Measurements from ENCODE around the gene ACER2.
"Not testable (repeated sequence)": the region's sequence is repeated elsewhere in the genome, so short reads cannot be mapped to it uniquely, and the experiment has no call there.

Gene ACER2

DNA sequence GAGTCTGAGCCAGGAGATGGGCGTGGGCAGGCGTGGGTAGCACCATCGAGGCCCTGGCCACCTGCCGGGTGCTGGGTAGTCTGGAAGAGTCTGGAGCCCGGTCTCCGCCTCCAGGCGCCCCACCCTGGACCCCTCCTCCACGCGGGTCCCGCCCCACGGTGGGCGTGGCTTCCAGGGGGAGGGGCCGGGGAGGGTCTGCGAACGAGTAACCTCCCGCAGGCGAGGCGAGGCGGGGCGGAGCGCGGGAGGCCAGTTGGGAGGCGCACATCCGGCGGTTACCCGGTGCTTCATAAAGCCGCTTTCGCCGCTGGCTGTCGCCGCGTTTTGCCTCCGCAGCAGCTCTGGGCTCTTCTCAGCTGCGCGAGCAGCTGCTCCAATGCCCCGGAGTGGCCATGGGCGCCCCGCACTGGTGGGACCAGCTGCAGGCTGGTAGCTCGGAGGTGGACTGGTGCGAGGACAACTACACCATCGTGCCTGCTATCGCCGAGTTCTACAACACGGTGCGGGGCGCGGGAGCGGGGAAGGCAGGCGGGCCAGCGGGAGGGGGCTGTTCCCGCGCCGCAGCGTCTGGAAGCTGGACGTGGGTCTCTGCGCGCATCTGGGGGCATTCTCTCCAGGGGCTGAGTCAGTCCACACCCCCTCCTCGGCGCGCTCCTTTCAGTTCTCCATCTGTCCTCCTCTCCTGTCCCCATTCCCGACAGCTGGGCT lies at the start of gene ACER2:
Gene ACER2 (plus strand): TSS at position 317 of the 708 bp plus-strand sequence. CDS start 76 bp downstream, at position 393.
- peak; percentile 94 to 97 for DNase-seq

DNA sequence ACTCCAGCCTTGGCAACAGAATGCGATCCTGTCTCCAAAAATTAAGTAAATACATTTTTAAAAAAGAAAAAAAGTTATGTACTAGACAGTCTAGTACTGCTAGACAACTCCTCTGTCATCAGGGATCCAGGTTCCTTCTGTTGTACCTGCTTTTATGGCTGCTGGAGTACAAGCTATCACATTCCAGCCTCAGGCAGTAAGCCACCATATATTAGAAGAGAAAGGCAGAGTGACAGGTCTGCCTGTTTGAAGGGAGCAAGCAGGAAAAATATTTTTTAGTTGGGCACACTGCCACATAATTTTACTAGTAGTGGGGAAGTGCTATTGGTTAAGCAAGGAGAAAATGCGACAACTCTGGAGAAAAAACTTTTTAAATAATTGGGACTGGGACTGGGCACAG lies 39.7 kb upstream of the ACER2 start:
- DNase-seq: no peak

DNA sequence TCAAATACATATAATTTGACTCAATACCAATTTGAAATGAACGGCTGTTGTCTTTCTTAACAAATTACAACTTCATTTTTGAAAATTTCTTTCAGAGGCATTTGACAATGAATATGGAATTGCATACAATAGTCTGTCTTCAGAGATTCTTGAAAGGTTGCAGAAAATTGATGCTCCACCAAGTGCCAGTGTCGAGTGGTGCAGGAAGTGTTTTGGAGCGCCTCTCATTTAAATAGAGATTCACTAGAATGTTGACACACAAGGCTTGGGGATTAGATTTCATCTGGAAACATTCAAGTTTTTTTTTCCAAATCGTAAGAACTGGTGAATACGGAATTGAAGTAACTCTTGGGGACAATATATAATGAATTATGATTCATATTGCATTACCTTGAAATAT lies 36.9 kb upstream of the ACER2 start:
- no peak for DNase-seq

DNA sequence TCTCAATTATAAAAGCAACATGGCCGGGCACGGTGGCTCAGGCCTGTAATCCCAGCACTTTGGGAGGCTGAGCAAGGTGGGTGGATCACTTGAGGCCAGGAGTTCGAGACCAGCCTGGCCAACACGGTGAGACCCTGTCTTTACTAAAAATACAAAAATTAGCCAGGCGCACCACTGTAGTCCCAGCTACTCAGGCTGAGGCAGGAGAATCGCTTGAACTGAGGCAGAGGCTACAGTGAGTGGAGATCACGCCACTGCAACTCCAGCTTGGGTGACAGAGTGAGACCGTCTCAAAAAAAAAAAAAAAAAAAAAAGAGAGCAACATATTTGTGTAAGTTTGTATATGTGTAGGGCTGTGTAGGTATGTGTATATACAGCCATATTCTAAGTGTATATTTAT lies 36.2 kb upstream of the ACER2 start:
- no peak for DNase-seq

DNA sequence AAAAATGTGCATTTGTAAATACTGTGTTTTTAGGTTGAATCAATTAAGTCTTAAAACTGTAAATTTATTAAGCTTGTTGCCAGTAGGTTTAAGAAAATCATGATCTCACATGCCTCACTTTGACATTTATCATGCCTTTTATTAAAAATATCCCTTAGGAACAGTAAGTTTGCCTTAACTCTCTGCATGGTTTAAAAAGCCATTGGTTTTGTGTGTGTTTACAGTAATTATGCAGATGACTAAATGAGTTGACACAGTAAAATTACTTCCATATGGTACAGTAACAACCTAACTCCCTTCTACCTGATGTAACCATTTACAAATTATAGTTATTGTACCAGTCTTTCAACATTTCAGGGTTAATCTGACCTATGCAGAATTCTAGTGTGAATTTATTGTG lies 35.3 kb upstream of the ACER2 start:
- DNase-seq: no peak

DNA sequence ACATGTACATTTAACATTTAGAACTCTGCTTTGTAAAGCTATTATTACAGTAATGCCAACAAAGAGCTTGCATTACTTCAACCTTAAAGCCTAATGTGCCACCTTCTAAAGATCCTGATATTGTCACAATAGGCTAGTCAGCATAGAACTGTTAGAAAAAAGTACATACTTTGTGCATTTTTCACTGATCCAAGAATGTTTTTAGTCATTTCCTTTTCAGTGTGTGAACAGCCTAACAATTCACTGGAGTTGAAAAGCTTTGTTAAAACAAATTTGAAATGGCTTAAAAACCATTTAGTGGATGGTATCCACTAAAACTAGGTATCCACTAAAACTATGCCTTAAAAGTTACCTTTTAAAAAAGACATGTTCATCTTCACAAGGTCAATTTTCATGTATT lies 33.3 kb upstream of the ACER2 start:
- DNase-seq: no peak

DNA sequence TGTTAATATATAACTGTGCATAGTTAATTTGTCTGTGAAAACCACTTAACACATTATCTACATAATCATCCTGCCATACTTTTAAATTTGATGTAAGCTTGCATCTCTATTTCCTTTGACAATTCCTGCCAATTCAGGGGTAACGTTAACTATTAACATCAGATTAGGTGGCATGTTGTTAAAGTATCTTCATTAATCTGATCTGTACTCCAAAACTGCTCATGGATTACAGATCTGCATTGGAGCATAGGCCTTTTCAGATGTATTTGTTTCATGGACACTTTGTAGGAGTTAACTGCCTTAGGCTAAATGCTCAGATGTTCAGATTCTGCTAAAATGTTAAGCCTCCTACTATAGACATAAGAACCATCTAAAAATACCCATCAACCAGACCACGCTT lies 31.9 kb upstream of the ACER2 start:
- no peak for DNase-seq

DNA sequence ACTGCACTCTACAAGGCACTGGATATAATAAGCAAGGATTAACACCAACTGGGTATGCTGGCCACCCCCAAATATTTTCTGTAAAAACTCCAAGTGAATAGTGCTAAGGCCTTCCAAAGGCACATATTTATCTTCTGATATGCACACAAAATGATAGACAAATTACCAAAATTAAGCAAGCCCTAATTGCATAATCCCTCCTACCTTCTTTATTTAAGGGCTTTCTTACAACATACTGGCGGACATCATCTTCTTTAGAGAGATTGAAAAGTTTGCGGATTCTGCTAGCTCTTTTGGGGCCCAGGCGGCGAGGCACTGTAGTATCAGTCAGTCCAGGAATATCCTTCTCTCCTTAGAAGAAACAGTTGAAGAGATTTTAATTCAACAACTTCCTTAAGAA lies 30.6 kb upstream of the ACER2 start:
- DNase-seq: no peak

DNA sequence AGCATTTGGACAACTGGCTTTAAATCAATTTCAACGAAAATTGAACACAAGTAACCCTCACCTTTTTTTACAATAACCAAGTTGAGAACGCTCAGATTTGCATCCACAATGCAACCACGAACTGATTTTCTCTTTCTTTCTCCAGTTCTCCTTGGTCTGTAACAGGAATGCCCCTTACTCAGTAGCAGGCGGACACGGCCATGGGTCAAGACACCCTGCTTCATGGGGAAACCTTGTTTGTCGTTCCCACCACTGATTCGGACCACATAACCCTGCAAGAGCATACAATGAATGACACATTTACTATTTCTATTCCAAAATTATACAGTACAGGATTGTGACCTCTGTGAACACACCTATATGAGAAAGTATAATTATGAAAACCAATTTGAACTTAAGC lies 30.2 kb upstream of the ACER2 start:
- DNase-seq: peak in 1 of 2 donors; percentile 25

DNA sequence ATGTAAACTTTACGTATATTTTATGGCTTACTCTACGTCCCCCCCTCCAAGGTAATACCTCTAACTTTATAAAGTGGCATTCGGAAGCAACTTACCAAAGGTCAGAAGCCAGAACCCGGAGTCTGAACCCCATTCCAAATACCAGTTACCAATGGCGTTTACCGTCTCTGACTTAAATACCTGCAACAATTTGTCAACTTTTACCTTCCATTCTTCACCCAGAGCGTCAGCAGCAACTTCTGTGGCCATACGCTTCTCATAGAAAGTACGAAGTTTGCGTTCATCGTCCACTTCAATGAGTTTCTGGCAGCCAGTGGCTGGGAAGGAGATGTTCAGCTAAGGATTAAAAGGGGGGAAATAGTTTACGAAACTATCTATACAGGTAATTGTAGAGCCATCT lies 29.5 kb upstream of the ACER2 start:
- DNase-seq: no peak

DNA sequence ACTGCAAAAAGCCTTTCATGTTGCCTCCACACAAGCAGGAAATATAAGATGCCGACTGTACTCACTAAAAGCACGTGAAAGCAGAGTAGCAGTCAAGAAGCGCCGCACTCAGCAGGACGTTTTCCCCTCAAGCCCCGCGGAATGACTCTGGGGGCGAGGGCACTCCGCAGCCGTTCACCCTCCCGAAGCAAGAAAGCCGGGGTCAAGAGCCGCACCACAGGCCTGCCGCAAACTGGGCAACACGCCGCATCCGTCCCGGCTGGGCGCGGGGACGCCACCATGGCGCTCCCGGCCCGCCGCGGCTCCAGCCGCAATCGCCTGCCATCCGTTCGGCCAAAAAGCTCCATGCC lies 29.1 kb upstream of the ACER2 start:
- no peak for DNase-seq

DNA sequence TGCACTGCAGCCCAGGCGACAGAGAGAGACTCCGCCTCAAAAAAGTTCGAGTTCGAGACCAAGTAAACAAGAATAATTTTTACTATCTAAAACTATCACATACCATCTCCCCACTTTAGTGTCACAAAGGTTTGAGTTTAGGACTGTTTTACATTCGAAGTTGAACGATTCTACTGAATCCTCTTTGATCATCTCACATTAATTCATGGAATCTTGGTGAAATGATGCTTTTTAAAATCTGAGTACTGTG lies 28.1 kb upstream of the ACER2 start:
- no peak for DNase-seq

DNA sequence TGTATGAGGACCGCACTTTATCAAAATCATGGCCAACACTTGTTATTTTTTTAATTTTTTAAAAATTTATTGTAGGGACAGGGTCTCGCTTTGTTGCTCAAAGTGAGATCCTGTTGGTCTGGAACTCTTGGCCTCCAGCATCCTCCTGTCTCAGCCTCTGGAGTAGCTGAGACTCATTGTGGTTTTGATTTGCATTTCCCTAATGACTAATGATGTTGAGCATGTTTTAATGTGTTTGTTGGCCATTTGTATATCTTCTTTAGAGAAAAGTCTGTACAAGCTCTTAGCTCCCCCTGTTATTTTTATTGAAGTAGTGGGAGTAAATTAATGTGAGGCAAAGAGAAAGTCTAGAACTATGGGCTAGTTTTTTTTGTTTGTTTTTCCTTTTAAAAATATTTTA lies 27.2 kb upstream of the ACER2 start:
- DNase-seq: no peak

DNA sequence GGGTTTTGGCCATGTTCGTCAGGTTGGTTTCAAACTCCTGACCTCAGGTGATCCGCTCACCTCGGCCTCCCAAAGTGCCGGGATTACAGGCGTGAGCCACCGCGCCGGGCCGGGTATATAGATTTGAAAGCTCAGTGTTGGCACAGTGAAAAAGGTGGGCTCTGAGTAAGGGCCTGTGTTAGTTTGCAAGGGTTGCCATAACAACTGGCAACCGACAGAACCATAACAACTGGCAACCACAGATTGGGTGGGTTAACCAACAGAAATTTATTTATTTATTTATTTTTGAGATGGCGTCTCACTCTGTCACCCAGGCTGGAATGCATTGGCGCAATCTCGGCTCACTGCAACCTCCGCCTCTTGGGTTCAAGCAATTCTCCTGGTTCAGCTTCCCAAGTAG lies 23.6 kb upstream of the ACER2 start:
- DNase-seq: not testable (repeated sequence)

DNA sequence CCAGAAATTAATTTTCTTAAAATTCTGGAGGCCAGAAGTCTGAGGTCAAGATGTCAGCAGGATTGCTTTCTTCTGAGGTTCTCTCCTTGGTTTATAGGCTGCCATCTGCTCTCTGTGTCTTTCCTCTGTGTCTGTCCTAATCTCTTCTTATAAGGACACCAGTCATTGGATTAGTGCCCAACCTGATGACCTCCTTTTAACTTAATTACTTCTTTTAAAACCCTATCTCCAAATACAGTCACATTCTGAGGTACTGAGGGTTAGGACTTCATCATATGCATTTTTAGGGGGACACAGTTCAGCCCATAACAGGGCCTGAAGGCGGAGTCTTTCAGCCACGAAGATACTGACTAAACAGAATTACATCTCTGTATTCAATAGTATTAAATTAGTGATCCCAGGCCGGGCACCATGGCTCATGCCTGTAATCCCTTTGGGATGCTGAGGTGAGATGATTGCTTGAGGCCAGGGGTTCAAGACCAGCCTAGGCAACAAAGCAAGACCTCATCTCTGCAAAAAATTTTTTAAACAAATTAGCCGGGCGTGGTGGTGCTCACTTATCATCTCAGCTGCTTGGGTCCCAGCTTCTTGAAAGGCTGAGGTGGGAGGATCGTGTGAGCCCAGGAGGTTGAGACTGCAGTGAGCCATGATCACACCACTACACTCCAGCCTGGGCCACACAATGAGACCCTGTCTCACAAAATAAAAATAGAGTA lies 22.9 kb upstream of the ACER2 start:
- no peak for DNase-seq

DNA sequence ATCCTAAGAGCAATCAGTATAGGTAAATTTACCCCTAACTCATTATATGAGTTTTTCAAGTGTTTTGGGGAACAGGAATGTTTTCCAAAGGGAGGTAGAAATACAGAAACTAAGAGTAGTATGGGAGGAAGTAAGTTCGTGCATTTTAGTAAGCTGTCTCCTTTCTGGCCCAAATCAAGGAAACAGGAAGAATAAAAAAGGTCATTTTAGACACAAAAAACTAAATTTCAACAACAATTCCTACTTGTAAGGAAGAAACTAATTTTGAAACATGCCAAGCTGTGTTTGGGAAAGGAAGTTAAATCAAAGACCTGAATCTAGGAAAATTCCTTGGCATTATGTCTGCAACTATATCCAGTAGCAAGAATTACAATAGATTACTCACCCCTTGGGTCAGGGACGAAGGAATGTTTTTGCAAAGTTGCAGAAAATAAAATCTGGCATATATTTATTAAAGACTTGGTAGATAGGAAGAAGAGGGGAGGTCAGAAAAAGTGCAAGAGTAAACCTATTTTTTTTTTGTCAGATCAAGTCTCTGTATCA lies 22.2 kb upstream of the ACER2 start:
- no peak for DNase-seq

DNA sequence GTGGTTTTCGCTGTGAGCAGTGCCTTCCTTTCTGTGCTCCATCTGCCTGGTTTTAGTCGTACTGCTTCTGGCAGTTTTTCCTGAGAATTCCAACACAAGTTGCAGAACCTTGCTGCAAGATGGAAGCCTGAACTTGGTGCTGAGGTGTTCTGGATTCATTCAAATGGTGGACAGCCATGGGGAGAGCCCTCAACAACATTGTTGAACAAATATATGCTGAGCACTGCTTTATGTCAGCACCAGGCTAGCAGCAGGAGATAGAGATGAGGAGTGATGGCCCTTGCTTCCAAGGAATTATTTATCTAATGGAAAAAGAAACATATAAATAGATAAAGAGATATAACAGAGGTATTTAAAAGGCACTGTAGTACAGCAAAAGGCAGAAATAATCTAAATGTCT lies 21.5 kb upstream of the ACER2 start:
- no peak for DNase-seq

DNA sequence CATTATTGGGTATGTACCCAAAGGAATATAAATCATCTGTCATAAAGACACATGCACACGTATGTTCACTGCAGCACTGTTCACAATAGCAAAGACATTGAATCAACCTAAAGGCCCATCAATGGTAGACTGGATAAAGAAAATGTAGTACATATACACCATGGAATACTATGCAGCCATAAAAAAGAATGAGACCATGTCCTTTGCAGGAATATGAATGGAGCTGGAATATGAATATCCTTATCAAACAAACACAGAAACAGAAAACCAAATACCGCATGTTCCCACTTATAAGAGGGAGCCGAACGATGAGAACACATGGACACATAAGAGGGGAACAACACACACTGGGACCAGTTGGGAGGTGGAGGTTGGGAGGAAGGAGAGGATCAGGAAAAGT lies 19.3 kb upstream of the ACER2 start:
- not testable (repeated sequence) for DNase-seq

DNA sequence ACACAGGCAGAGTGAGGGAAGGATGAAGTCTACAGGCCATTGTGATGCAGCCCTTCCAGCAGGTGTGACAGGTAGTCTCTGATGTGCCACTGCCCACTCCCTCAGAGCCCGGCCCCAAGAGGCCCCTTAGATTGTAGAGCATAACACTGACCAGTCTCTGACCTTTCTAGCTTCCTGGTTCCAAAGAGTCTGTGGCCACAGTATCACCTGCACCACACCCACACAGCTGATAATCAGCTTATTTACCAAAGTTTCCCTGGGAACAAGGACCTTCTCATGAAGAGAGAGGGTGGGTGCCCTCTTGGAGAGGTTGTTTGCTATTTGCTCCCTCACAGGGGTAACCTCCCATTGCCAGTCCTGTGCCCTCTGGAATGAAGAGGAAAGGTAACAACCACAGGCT lies 11.0 kb upstream of the ACER2 start:
- no peak for DNase-seq

DNA sequence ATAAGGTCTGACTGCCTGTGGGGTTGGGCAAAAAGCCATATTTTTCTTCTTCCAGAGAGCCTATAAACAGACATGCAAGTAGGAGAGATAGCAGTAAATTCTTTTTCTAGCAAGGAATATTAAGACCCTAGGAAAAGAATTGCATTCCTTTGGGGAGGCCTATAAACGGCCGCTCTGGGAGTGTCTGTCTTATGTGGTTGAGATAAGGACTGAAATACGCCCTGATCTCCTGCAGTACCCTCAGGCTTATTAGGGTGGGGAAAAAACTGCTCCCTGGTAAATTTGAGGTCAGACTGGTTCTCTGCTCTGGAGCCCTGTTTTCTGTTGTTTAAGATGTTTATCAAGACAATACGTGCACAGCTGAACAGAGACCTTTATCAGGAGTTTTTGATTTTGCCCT lies 5.6 kb upstream of the ACER2 start:
- DNase-seq: not testable (repeated sequence)

DNA sequence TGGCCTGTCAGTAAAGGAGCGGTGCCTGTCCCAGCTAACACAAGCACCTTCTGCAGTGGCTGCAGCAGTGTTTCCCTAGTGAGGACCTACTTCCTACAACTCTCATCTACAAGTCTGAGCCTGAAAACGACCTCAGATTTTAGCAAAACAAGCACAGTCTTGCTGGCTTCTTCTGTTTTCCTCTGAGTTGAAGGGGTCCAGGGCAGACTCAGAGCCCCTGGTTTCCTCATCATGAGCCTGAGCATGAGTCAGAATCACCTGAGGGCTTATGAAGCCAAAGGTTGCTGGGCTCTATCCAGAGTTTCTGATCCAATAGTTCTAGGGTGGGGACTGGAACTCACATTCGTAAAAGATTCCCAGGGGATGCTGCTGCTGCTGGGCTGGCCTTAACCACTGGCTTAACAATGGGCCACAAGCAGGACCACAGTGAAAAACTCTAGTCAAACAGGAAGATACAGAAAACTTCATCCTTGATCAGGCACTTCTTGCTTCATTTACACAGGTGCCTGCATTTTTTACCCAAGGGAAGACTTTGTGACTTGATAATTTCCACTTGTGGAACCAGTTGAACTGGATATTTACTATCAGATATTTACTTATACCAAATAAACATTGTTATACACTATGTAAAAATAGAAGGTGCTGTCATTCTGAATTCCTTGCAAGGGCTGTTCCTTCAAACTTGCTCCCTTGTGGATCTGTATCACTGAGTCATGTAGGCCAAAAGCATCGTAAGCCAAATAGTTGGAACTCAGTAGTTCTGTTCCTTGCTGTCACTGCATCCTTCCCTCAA lies 4.3 kb upstream of the ACER2 start:
- DNase-seq: no peak

DNA sequence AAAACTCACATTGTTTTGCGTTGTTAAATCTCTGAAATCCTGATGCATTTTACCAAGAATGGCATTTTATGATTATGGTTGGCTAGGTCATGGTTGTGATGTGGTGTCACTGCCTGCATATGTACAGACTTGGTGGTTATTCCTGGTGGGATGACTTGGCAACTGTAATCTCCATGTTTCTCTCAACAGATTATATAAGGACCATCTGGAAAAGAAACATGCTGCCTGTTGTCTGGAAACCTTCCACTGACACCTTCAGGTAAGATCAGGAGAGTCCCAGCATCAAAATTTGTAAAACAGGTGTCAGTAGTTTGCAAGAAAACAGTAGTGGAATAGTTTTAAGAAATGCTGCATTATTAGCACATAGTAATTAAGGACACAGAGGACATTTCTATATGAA lies 3.0 kb upstream of the ACER2 start:
- no peak for DNase-seq

DNA sequence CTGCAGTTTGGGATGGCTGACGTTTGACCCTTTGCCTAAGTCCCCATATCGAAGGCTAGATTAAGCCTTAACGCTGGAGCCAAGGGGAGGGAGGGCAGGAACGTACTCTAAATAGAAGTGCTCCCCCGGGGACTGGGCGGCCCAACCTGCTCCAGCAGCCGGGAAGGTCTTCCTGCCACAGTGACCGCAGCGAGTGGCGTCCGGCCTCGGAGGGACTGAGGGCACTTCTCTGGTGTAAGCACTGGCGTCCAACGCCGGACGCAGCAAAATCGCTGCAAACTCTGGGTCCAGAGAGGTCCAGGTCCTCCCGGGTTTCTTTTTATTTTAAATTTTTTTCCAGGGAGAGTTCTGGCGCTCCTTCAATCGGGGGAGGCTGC lies 505 bp upstream of the ACER2 start:
- peak; percentile 2 to 21 for DNase-seq
